ENCODE measurements around the gene NDUFAF7. TPM values are rescaled to one million over a fixed set of nuclear protein-coding genes. Genes with fewer than 3 reads are reported as not detected.

The NDUFAF7 gene
- polyA plus RNA-seq, 3 donors: 4.7 to 12.2 (median 5.6) TPM

DNA sequence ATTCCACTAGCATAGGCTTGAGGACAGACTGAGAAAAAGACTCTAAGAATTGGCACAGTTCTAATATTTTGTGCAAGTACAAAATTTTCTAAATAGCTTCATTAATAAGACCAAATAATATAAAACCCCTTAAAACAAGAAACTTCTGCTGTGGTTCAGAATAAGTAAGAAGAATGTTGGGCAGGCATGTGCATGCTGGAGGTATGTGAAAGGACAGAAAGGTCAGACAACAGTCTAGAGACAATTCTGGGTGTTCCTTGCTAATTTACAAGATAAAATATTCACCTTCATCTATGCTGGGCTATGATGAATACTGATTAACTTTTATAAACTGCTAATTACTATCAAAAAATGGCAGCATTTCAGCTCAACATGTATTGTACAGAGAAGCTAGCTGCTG, 20.2 kb upstream of the NDUFAF7 start:
- H3K9me3 Mint-ChIP-seq: peaks cover 10 to 34% (median 23%) of the 10 kb centered on the region in 7 donors
- H3K4me1 Mint-ChIP-seq: peaks cover 3% of the 10 kb centered on the region

DNA sequence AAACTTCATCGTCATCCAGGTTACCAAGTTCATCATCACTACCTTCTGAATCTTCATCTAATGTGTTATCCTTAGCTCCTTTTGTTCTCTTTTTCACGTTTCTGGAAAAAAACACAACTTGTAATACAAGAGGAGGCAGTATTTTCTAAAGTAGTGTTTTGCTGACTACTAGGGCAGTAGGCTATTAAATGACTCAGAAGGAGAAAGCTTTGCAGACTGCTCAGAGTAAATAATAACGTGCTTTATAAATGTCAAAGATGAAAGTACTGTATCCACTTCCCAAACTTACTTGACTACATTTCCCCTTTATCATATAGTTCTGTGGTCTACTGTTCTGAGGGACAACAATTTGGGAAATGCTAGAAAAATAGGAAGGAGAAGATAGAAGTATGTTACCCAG, 19.5 kb upstream of the NDUFAF7 start:
- Mint-ChIP-seq H3K4me3 (no peak overlapping the region), H3K27ac (peak overlapping the region in 2 of 7 donors; percentile 1 to 2), H3K27me3 (ENCODE audit: low read depth in 3 of 3) (no peaks in the 10 kb centered on the region), H3K9me3 (peaks cover 5 to 29% (median 21%) of the 10 kb centered on the region in 7 donors), H3K36me3 (peaks cover 77 to 86% of the 10 kb centered on the region in 2 donors), H3K4me1 (peaks cover 3% of the 10 kb centered on the region)
- WGBS (ENCODE audit: insufficient coverage): 100% methylated on average over 1 of the region's 3 CpGs
- Histone ChIP-seq H3K9ac (ENCODE audit: insufficient read depth, low read length, poor library complexity, severe bottlenecking) (no peak overlapping the region), H3K4me2 (replicated peaks; ENCODE audit: extremely low read depth, low read length, poor library complexity, severe bottlenecking) (no peak overlapping the region), H2AFZ (ENCODE audit: insufficient read depth, low read depth, low read length, poor library complexity, severe bottlenecking) (no peak overlapping the region), H3K36me3 (replicated peaks in 1 of 2; ENCODE audit: control insufficient read depth in 1 of 2, insufficient read depth in 2 of 2, low read length in 2 of 2) (peaks cover 78 to 97% of the 10 kb centered on the region in 2 donors), H3K27ac (ENCODE audit: low read depth in 1 of 2, low read length in 2 of 2) (no peak overlapping the region), H3K4me3 (replicated peaks in 1 of 3; ENCODE audit: low read depth in 2 of 3, low read length in 3 of 3) (no peak overlapping the region), H3K27me3 (ENCODE audit: control insufficient read depth in 2 of 2, insufficient read depth in 2 of 2, low read length in 2 of 2) (no peaks in the 10 kb centered on the region), H3K4me1 (ENCODE audit: control insufficient read depth in 1 of 2, insufficient read depth in 2 of 2, low read length in 2 of 2) (peaks cover 3 to 7% of the 10 kb centered on the region in 2 donors), H4K20me1 (ENCODE audit: insufficient read depth, low read length) (peaks cover 4% of the 10 kb centered on the region), H3K9me3 (replicated peaks in 1 of 2; ENCODE audit: control insufficient read depth in 1 of 2, insufficient read depth in 1 of 2, low read length in 2 of 2) (peaks cover 0 to 16% of the 10 kb centered on the region in 2 donors), H3K79me2 (ENCODE audit: insufficient read depth, low read length) (peaks cover 24% of the 10 kb centered on the region)
- intact Hi-C loops (cut with micrococcal nuclease): no loop called here
- TF ChIP-seq, protein P1, sequence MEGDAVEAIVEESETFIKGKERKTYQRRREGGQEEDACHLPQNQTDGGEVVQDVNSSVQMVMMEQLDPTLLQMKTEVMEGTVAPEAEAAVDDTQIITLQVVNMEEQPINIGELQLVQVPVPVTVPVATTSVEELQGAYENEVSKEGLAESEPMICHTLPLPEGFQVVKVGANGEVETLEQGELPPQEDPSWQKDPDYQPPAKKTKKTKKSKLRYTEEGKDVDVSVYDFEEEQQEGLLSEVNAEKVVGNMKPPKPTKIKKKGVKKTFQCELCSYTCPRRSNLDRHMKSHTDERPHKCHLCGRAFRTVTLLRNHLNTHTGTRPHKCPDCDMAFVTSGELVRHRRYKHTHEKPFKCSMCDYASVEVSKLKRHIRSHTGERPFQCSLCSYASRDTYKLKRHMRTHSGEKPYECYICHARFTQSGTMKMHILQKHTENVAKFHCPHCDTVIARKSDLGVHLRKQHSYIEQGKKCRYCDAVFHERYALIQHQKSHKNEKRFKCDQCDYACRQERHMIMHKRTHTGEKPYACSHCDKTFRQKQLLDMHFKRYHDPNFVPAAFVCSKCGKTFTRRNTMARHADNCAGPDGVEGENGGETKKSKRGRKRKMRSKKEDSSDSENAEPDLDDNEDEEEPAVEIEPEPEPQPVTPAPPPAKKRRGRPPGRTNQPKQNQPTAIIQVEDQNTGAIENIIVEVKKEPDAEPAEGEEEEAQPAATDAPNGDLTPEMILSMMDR (IDR thresholded peaks at IDR 0.05): no peak
- DNase-seq: no peak

More for the DNA sequence above, 20.2 kb upstream of the NDUFAF7 start:
- DNase-seq: no peak
- H3K79me2 ChIP-seq (ENCODE audit: insufficient read depth, low read length): peaks cover 30% of the 10 kb centered on the region
- Mint-ChIP-seq H3K27me3 (ENCODE audit: low read depth in 3 of 3) (no peaks in the 10 kb centered on the region), H3K4me3 (no peak overlapping the region), H3K27ac (no peak overlapping the region), H3K36me3 (peaks cover 78 to 86% of the 10 kb centered on the region in 2 donors)
- peaks cover 78 to 97% of the 10 kb centered on the region in 2 donors for H3K36me3 ChIP-seq (replicated peaks in 1 of 2; ENCODE audit: control insufficient read depth in 1 of 2, insufficient read depth in 2 of 2, low read length in 2 of 2)
- H2AFZ ChIP-seq (ENCODE audit: insufficient read depth, low read depth, low read length, poor library complexity, severe bottlenecking): no peak overlapping the region
- H3K4me2 ChIP-seq (replicated peaks; ENCODE audit: extremely low read depth, low read length, poor library complexity, severe bottlenecking): no peak overlapping the region
- H3K9ac ChIP-seq (ENCODE audit: insufficient read depth, low read length, poor library complexity, severe bottlenecking): no peak overlapping the region
- peaks cover 3 to 7% of the 10 kb centered on the region in 2 donors for H3K4me1 ChIP-seq (ENCODE audit: control insufficient read depth in 1 of 2, insufficient read depth in 2 of 2, low read length in 2 of 2)
- no peaks in the 10 kb centered on the region for H3K27me3 ChIP-seq (ENCODE audit: control insufficient read depth in 2 of 2, insufficient read depth in 2 of 2, low read length in 2 of 2)
- H4K20me1 ChIP-seq (ENCODE audit: insufficient read depth, low read length): peaks cover 4% of the 10 kb centered on the region
- intact Hi-C loops (cut with micrococcal nuclease): no loop called here
- TF ChIP-seq, protein P1 (IDR thresholded peaks at IDR 0.05): no peak
- no peak overlapping the region for H3K27ac ChIP-seq (ENCODE audit: low read depth in 1 of 2, low read length in 2 of 2)
- no peak overlapping the region for H3K4me3 ChIP-seq (replicated peaks in 1 of 3; ENCODE audit: low read depth in 2 of 3, low read length in 3 of 3)
- H3K9me3 ChIP-seq (replicated peaks in 1 of 2; ENCODE audit: control insufficient read depth in 1 of 2, insufficient read depth in 1 of 2, low read length in 2 of 2): peaks cover 3 to 23% of the 10 kb centered on the region in 2 donors
